OCI-LY1 (cell line): Measurements from ENCODE around the gene GNG12.

Experiments used
- CTCF ChIP-seq: fragments of 200-600 bp; sonication (generic), shearing (Covaris generic); IDR thresholded peaks from 2 replicates; pipeline ENCODE4 v1.5.1; 2017; ENCODE audit warnings: mild to moderate bottlenecking, antibody characterized with exemption, low read length, moderate library complexity, mixed read lengths
- EZH2 ChIP-seq: fragments of 200-600 bp; sonication (generic), shearing (Covaris generic); IDR thresholded peaks from 2 replicates; pipeline ENCODE4 v1.8.0; 2017; ENCODE audit warnings: borderline replicate concordance, mixed run types, mild to moderate bottlenecking, antibody characterized with exemption, low read length, moderate library complexity, mixed read lengths

GRCh38 chr1:67791261-67791660 lies 42.0 kb downstream of the GNG12 start:
- TF ChIP-seq EZH2 (no peak), CTCF (no peak)
